Activated naive CD8-positive, alpha-beta T cell (primary cell): ENCODE measurements around the gene TLX1.
A peak's percentile ranks its signal among the peaks of the same experiment; 100 is the strongest.

Experiments used
- H3K27ac Mint-ChIP-seq: one replicate; pipeline ENCODE4 v1.8.0; 2021; ENCODE audit warnings: mixed read lengths
- H3K27me3 Mint-ChIP-seq: one replicate; pipeline ENCODE4 v1.8.0; 2021; ENCODE audit warnings: mixed read lengths
- H3K36me3 Mint-ChIP-seq: one replicate; pipeline ENCODE4 v1.8.0; 2021; ENCODE audit warnings: mixed read lengths
- H3K4me1 Mint-ChIP-seq: one replicate; pipeline ENCODE4 v1.8.0; 2021; ENCODE audit warnings: low read depth, mixed read lengths
- H3K4me3 Mint-ChIP-seq: one replicate; pipeline ENCODE4 v1.8.0; 2021; ENCODE audit warnings: mild to moderate bottlenecking, mixed read lengths
- H3K9me3 Mint-ChIP-seq: one replicate; pipeline ENCODE4 v1.8.0; 2021; ENCODE audit warnings: low read depth, mixed read lengths

TLX1 gene

GRCh38 chr10:101099901-101100300, 31.2 kb upstream of the TLX1 start:
- Mint-ChIP-seq H3K27me3 (peaks cover 22% of the 10 kb centered on the region), H3K4me1 (peaks cover 2% of the 10 kb centered on the region), H3K9me3 (no peaks in the 10 kb centered on the region), H3K36me3 (no peaks in the 10 kb centered on the region), H3K27ac (no peak overlapping the region), H3K4me3 (no peak overlapping the region)

- Mint-ChIP-seq H3K4me3 (no peak overlapping the region), H3K9me3 (no peaks in the 10 kb centered on the region)
Measured at GRCh38 chr10:101101372-101101881, 29.7 kb upstream of the TLX1 start.

GRCh38 chr10:101103430-101103829, 27.7 kb upstream of the TLX1 start:
- Mint-ChIP-seq H3K4me1 (no peaks in the 10 kb centered on the region), H3K9me3 (no peaks in the 10 kb centered on the region), H3K27ac (no peak overlapping the region), H3K36me3 (no peaks in the 10 kb centered on the region), H3K27me3 (peaks cover 21% of the 10 kb centered on the region), H3K4me3 (no peak overlapping the region)

More at GRCh38 chr10:101101372-101101881, 29.7 kb upstream of the TLX1 start:
- H3K4me1 Mint-ChIP-seq, result no peaks in the 10 kb centered on the region
- peaks cover 18% of the 10 kb centered on the region for H3K27me3 Mint-ChIP-seq
- H3K27ac Mint-ChIP-seq, result no peak overlapping the region
- no peaks in the 10 kb centered on the region for H3K36me3 Mint-ChIP-seq

- H3K4me3 Mint-ChIP-seq, result no peak overlapping the region
- no peaks in the 10 kb centered on the region for H3K9me3 Mint-ChIP-seq
- H3K27me3 Mint-ChIP-seq, result peaks cover 12% of the 10 kb centered on the region
- H3K27ac Mint-ChIP-seq, result no peak overlapping the region
- no peaks in the 10 kb centered on the region for H3K4me1 Mint-ChIP-seq
- no peaks in the 10 kb centered on the region for H3K36me3 Mint-ChIP-seq
Measured at GRCh38 chr10:101106351-101106750, 24.7 kb upstream of the TLX1 start.

- Mint-ChIP-seq H3K4me3 (no peak overlapping the region), H3K4me1 (no peaks in the 10 kb centered on the region), H3K9me3 (no peaks in the 10 kb centered on the region), H3K27ac (no peak overlapping the region), H3K36me3 (no peaks in the 10 kb centered on the region), H3K27me3 (peaks cover 11% of the 10 kb centered on the region)
Measured at GRCh38 chr10:101107771-101108170, 23.3 kb upstream of the TLX1 start.

GRCh38 chr10:101110856-101111523, 20.1 kb upstream of the TLX1 start:
- peaks cover 15% of the 10 kb centered on the region for H3K27me3 Mint-ChIP-seq
- H3K4me1 Mint-ChIP-seq, result no peaks in the 10 kb centered on the region
- H3K27ac Mint-ChIP-seq, result no peak overlapping the region
- no peaks in the 10 kb centered on the region for H3K9me3 Mint-ChIP-seq
- H3K36me3 Mint-ChIP-seq, result no peaks in the 10 kb centered on the region
- no peak overlapping the region for H3K4me3 Mint-ChIP-seq

GRCh38 chr10:101111547-101111946, 19.6 kb upstream of the TLX1 start:
- no peak overlapping the region for H3K4me3 Mint-ChIP-seq
- H3K27ac Mint-ChIP-seq, result no peak overlapping the region
- H3K9me3 Mint-ChIP-seq, result no peaks in the 10 kb centered on the region
- H3K36me3 Mint-ChIP-seq, result no peaks in the 10 kb centered on the region
- no peaks in the 10 kb centered on the region for H3K4me1 Mint-ChIP-seq
- peaks cover 15% of the 10 kb centered on the region for H3K27me3 Mint-ChIP-seq

GRCh38 chr10:101112799-101113594, 18.1 kb upstream of the TLX1 start:
- H3K27me3 Mint-ChIP-seq, result peaks cover 9% of the 10 kb centered on the region
- H3K9me3 Mint-ChIP-seq, result no peaks in the 10 kb centered on the region
- H3K27ac Mint-ChIP-seq, result no peak overlapping the region
- no peaks in the 10 kb centered on the region for H3K36me3 Mint-ChIP-seq
- no peak overlapping the region for H3K4me3 Mint-ChIP-seq
- H3K4me1 Mint-ChIP-seq, result no peaks in the 10 kb centered on the region

GRCh38 chr10:101113890-101114403, 17.2 kb upstream of the TLX1 start:
- peaks cover 13% of the 10 kb centered on the region for H3K27me3 Mint-ChIP-seq

GRCh38 chr10:101114646-101115045, 16.5 kb upstream of the TLX1 start:
- H3K4me1 Mint-ChIP-seq, result no peaks in the 10 kb centered on the region
- peaks cover 18% of the 10 kb centered on the region for H3K27me3 Mint-ChIP-seq
- H3K27ac Mint-ChIP-seq, result no peak overlapping the region

More at GRCh38 chr10:101113890-101114403, 17.2 kb upstream of the TLX1 start:
- Mint-ChIP-seq H3K4me3 (no peak overlapping the region), H3K4me1 (no peaks in the 10 kb centered on the region), H3K36me3 (no peaks in the 10 kb centered on the region), H3K27ac (no peak overlapping the region), H3K9me3 (no peaks in the 10 kb centered on the region)

GRCh38 chr10:101116754-101117153, 14.3 kb upstream of the TLX1 start:
- Mint-ChIP-seq H3K27me3 (peaks cover 18% of the 10 kb centered on the region), H3K9me3 (no peaks in the 10 kb centered on the region), H3K27ac (no peak overlapping the region), H3K4me3 (no peak overlapping the region), H3K4me1 (peaks cover 11% of the 10 kb centered on the region), H3K36me3 (no peaks in the 10 kb centered on the region)

More at GRCh38 chr10:101114646-101115045, 16.5 kb upstream of the TLX1 start:
- H3K4me3 Mint-ChIP-seq, result no peak overlapping the region
- no peaks in the 10 kb centered on the region for H3K36me3 Mint-ChIP-seq
- H3K9me3 Mint-ChIP-seq, result no peaks in the 10 kb centered on the region

- H3K27ac Mint-ChIP-seq, result no peak overlapping the region
- H3K27me3 Mint-ChIP-seq, result peaks cover 27% of the 10 kb centered on the region
- H3K4me3 Mint-ChIP-seq, result no peak overlapping the region
- H3K9me3 Mint-ChIP-seq, result no peaks in the 10 kb centered on the region
- H3K36me3 Mint-ChIP-seq, result no peaks in the 10 kb centered on the region
- H3K4me1 Mint-ChIP-seq, result peaks cover 19% of the 10 kb centered on the region
Measured at GRCh38 chr10:101118031-101118430, 13.1 kb upstream of the TLX1 start.

- Mint-ChIP-seq H3K36me3 (no peaks in the 10 kb centered on the region), H3K9me3 (no peaks in the 10 kb centered on the region), H3K27ac (no peak overlapping the region), H3K4me3 (peak overlapping the region; percentile 94), H3K27me3 (peaks cover 32% of the 10 kb centered on the region), H3K4me1 (peaks cover 25% of the 10 kb centered on the region)
Measured at GRCh38 chr10:101120520-101120883, 10.6 kb upstream of the TLX1 start.

GRCh38 chr10:101120884-101121653, 10.0 kb upstream of the TLX1 start:
- H3K4me1 Mint-ChIP-seq, result peaks cover 25% of the 10 kb centered on the region
- no peaks in the 10 kb centered on the region for H3K36me3 Mint-ChIP-seq
- H3K27ac Mint-ChIP-seq, result peak overlapping the region; percentile 91
- peak overlapping the region; percentile 94 for H3K4me3 Mint-ChIP-seq
- peaks cover 33% of the 10 kb centered on the region for H3K27me3 Mint-ChIP-seq
- H3K9me3 Mint-ChIP-seq, result no peaks in the 10 kb centered on the region

- Mint-ChIP-seq H3K27me3 (peaks cover 38% of the 10 kb centered on the region), H3K36me3 (no peaks in the 10 kb centered on the region), H3K9me3 (no peaks in the 10 kb centered on the region), H3K27ac (no peak overlapping the region), H3K4me1 (peaks cover 25% of the 10 kb centered on the region), H3K4me3 (peak overlapping the region; percentile 94)
Measured at GRCh38 chr10:101121654-101122031, 9.5 kb upstream of the TLX1 start.
